Measurements from ENCODE around the gene HHEX.

HHEX gene

GRCh38 chr10:92692080-92692671 lies 2.4 kb downstream of the HHEX start:
- TF ChIP-seq POLR2AphosphoS5 (IDR thresholded peaks at IDR 0.05; ENCODE audit: low read depth, low read length) (no peak), SPI1 (IDR thresholded peaks at IDR 0.05; ENCODE audit: low read depth, low read length) (no peak), POU2F2 (IDR thresholded peaks at IDR 0.05; ENCODE audit: low read depth, low read length) (no peak), PAX5 (IDR thresholded peaks at IDR 0.05; ENCODE audit: insufficient read depth, low read length, severe bottlenecking) (no peak), POLR2A (IDR thresholded peaks at IDR 0.05; ENCODE audit: low read depth, low read length) (no peak), TAF1 (IDR thresholded peaks at IDR 0.05; ENCODE audit: low read depth, low read length) (no peak)
- peak; percentile 78 for FAIRE-seq
- DNase-seq (ENCODE audit: insufficient read length, low spot score): no peak

GRCh38 chr10:92692697-92693533 lies 3.2 kb downstream of the HHEX start:
- no peak for FAIRE-seq
- TF ChIP-seq SPI1 (IDR thresholded peaks at IDR 0.05; ENCODE audit: low read depth, low read length): no peak
- TF ChIP-seq POU2F2 (IDR thresholded peaks at IDR 0.05; ENCODE audit: low read depth, low read length): no peak
- no peak for TF ChIP-seq POLR2AphosphoS5 (IDR thresholded peaks at IDR 0.05; ENCODE audit: low read depth, low read length)
- TF ChIP-seq TAF1 (IDR thresholded peaks at IDR 0.05; ENCODE audit: low read depth, low read length): no peak
- TF ChIP-seq PAX5 (IDR thresholded peaks at IDR 0.05; ENCODE audit: insufficient read depth, low read length, severe bottlenecking): no peak
- TF ChIP-seq POLR2A (IDR thresholded peaks at IDR 0.05; ENCODE audit: low read depth, low read length): no peak
- no peak for DNase-seq (ENCODE audit: insufficient read length, low spot score)

- DNase-seq (ENCODE audit: insufficient read length, low spot score) (no peak), FAIRE-seq (no peak)
- TF ChIP-seq TAF1 (IDR thresholded peaks at IDR 0.05; ENCODE audit: low read depth, low read length) (no peak), POLR2AphosphoS5 (IDR thresholded peaks at IDR 0.05; ENCODE audit: low read depth, low read length) (no peak), SPI1 (IDR thresholded peaks at IDR 0.05; ENCODE audit: low read depth, low read length) (no peak), PAX5 (IDR thresholded peaks at IDR 0.05; ENCODE audit: insufficient read depth, low read length, severe bottlenecking) (no peak), POU2F2 (IDR thresholded peaks at IDR 0.05; ENCODE audit: low read depth, low read length) (no peak), POLR2A (IDR thresholded peaks at IDR 0.05; ENCODE audit: low read depth, low read length) (no peak)
Measured at GRCh38 chr10:92693534-92693893, 3.8 kb downstream of the HHEX start.

GRCh38 chr10:92695679-92696605 lies 6.2 kb downstream of the HHEX start:
- TF ChIP-seq POU2F2 (IDR thresholded peaks at IDR 0.05; ENCODE audit: low read depth, low read length) (no peak), SPI1 (IDR thresholded peaks at IDR 0.05; ENCODE audit: low read depth, low read length) (no peak), POLR2A (IDR thresholded peaks at IDR 0.05; ENCODE audit: low read depth, low read length) (no peak), POLR2AphosphoS5 (IDR thresholded peaks at IDR 0.05; ENCODE audit: low read depth, low read length) (no peak), TAF1 (IDR thresholded peaks at IDR 0.05; ENCODE audit: low read depth, low read length) (no peak), PAX5 (IDR thresholded peaks at IDR 0.05; ENCODE audit: insufficient read depth, low read length, severe bottlenecking) (no peak)
- DNase-seq (ENCODE audit: insufficient read length, low spot score) (no peak), FAIRE-seq (no peak)

- DNase-seq (ENCODE audit: insufficient read length, low spot score): no peak
- TF ChIP-seq TAF1 (IDR thresholded peaks at IDR 0.05; ENCODE audit: low read depth, low read length): no peak
- no peak for TF ChIP-seq POLR2A (IDR thresholded peaks at IDR 0.05; ENCODE audit: low read depth, low read length)
- TF ChIP-seq PAX5 (IDR thresholded peaks at IDR 0.05; ENCODE audit: insufficient read depth, low read length, severe bottlenecking): no peak
- TF ChIP-seq POU2F2 (IDR thresholded peaks at IDR 0.05; ENCODE audit: low read depth, low read length): no peak
- TF ChIP-seq SPI1 (IDR thresholded peaks at IDR 0.05; ENCODE audit: low read depth, low read length): no peak
- no peak for TF ChIP-seq POLR2AphosphoS5 (IDR thresholded peaks at IDR 0.05; ENCODE audit: low read depth, low read length)
Measured at GRCh38 chr10:92696606-92697383, 7.0 kb downstream of the HHEX start.

GRCh38 chr10:92697663-92698511 lies 8.1 kb downstream of the HHEX start:
- DNase-seq (ENCODE audit: insufficient read length, low spot score): no peak
- FAIRE-seq: peak; percentile 40
- TF ChIP-seq SPI1 (IDR thresholded peaks at IDR 0.05; ENCODE audit: low read depth, low read length) (peak; percentile 55), POLR2AphosphoS5 (IDR thresholded peaks at IDR 0.05; ENCODE audit: low read depth, low read length) (no peak)

More at GRCh38 chr10:92696606-92697383, 7.0 kb downstream of the HHEX start:
- FAIRE-seq: no peak

GRCh38 chr10:92699193-92699517 lies 9.4 kb downstream of the HHEX start:
- DNase-seq (ENCODE audit: insufficient read length, low spot score) (no peak), FAIRE-seq (no peak)
- TF ChIP-seq SPI1 (IDR thresholded peaks at IDR 0.05; ENCODE audit: low read depth, low read length) (no peak), PAX5 (IDR thresholded peaks at IDR 0.05; ENCODE audit: insufficient read depth, low read length, severe bottlenecking) (no peak), POLR2AphosphoS5 (IDR thresholded peaks at IDR 0.05; ENCODE audit: low read depth, low read length) (no peak), POU2F2 (IDR thresholded peaks at IDR 0.05; ENCODE audit: low read depth, low read length) (no peak), TAF1 (IDR thresholded peaks at IDR 0.05; ENCODE audit: low read depth, low read length) (no peak), POLR2A (IDR thresholded peaks at IDR 0.05; ENCODE audit: low read depth, low read length) (no peak)
